Neutrophil (primary cell): ENCODE measurements around the gene SGCE.

Experiments
- H3K27ac ChIP-seq: fragments of 200-600 bp; sonication (generic); 2 replicates; pipeline ENCODE4 v1.5.1; 2016; ENCODE audit warnings: mild to moderate bottlenecking, moderate library complexity
- H3K27me3 ChIP-seq: fragments of 200-600 bp; sonication (generic); 2 replicates; pipeline ENCODE4 v1.6.0; 2016; ENCODE audit warnings: mild to moderate bottlenecking
- H3K36me3 ChIP-seq: fragments of 200-600 bp; sonication (generic); 2 replicates; pipeline ENCODE4 v1.5.1; 2017
- H3K4me1 ChIP-seq, 2 experiments: fragments of 200-600 bp in 1 of 2; sonication (generic) in 1 of 2; 1 replicate in 1 of 2; 2 replicates in 1 of 2; pipeline versions ENCODE4 v1.5.1 to v1.6.1; 2013 to 2016; ENCODE audit warnings: low read depth in 1 of 2, low read length in 1 of 2, mild to moderate bottlenecking in 1 of 2, moderate library complexity in 1 of 2; ENCODE audit not compliant: control insufficient read depth in 1 of 2, insufficient read depth in 1 of 2
- H3K4me3 ChIP-seq, 2 experiments: fragments of 200-600 bp in 1 of 2; sonication (generic) in 1 of 2; 1 replicate in 1 of 2; 2 replicates in 1 of 2; pipeline ENCODE4 v1.5.1; 2013 to 2016; ENCODE audit warnings: low read depth in 1 of 2, low read length in 1 of 2, mild to moderate bottlenecking in 1 of 2, moderate library complexity in 1 of 2
- H3K9me3 ChIP-seq: fragments of 200-600 bp; sonication (generic); 2 replicates; pipeline ENCODE4 v1.5.1; 2016
- CTCF ChIP-seq: fragments of 200-600 bp; sonication (generic); IDR thresholded peaks from 2 replicates; pipeline ENCODE4 v1.5.1; 2016; ENCODE audit warnings: antibody characterized with exemption

The SGCE gene

GRCh38 chr7:94676431-94676830 lies 20.5 kb upstream of the SGCE start:
- H3K9me3 ChIP-seq: no peaks in the 10 kb centered on the region
- H3K4me3 ChIP-seq: no peak overlapping the region
- no peak overlapping the region for H3K27ac ChIP-seq
- no peak for TF ChIP-seq CTCF
- H3K27me3 ChIP-seq: no peaks in the 10 kb centered on the region
- H3K36me3 ChIP-seq: no peaks in the 10 kb centered on the region
- no peaks in the 10 kb centered on the region for H3K4me1 ChIP-seq

- Histone ChIP-seq H3K27ac (no peak overlapping the region), H3K27me3 (no peaks in the 10 kb centered on the region), H3K4me1 (no peaks in the 10 kb centered on the region), H3K4me3 (no peak overlapping the region), H3K36me3 (no peaks in the 10 kb centered on the region), H3K9me3 (no peaks in the 10 kb centered on the region)
- no peak for TF ChIP-seq CTCF
Measured at GRCh38 chr7:94675356-94675755, 19.4 kb upstream of the SGCE start.

GRCh38 chr7:94671444-94672235 lies 15.7 kb upstream of the SGCE start:
- no peak overlapping the region for H3K4me3 ChIP-seq
- H3K4me1 ChIP-seq: no peaks in the 10 kb centered on the region
- no peak for TF ChIP-seq CTCF
- no peaks in the 10 kb centered on the region for H3K27me3 ChIP-seq
- H3K36me3 ChIP-seq: no peaks in the 10 kb centered on the region
- no peaks in the 10 kb centered on the region for H3K9me3 ChIP-seq
- H3K27ac ChIP-seq: no peak overlapping the region

GRCh38 chr7:94669773-94670495 lies 14.0 kb upstream of the SGCE start:
- Histone ChIP-seq H3K4me1 (no peaks in the 10 kb centered on the region), H3K9me3 (no peaks in the 10 kb centered on the region), H3K27me3 (no peaks in the 10 kb centered on the region), H3K27ac (no peak overlapping the region), H3K4me3 (no peak overlapping the region), H3K36me3 (no peaks in the 10 kb centered on the region)
- TF ChIP-seq CTCF: no peak

- Histone ChIP-seq H3K4me1 (no peaks in the 10 kb centered on the region), H3K27me3 (no peaks in the 10 kb centered on the region), H3K9me3 (no peaks in the 10 kb centered on the region), H3K4me3 (no peak overlapping the region), H3K27ac (no peak overlapping the region), H3K36me3 (no peaks in the 10 kb centered on the region)
- TF ChIP-seq CTCF: no peak
Measured at GRCh38 chr7:94666879-94667587, 11.1 kb upstream of the SGCE start.
